Motor neuron (in vitro differentiated cells): Measurements from ENCODE around the gene CRYZ. TPM values are rescaled to one million over a fixed set of nuclear protein-coding genes. Genes with fewer than 3 reads are reported as not detected.
A peak's percentile ranks its signal among the peaks of the same experiment; 100 is the strongest.

Experiments
- ATAC-seq, 8 experiments: fragments of 200-7000 bp; cut with Tn5 transposase; replicated peaks in 6 of 8; 2 replicates each; pipeline ENCODE4 v1.8.0; 2021; ENCODE audit warnings: mild to moderate bottlenecking in 8 of 8, moderate library complexity in 8 of 8
- H3K27ac ChIP-seq, 2 donors: fragments of 250-450 bp; sonication (Bioruptor Pico); 2 replicates each; pipeline ENCODE4 v1.9.0; 2021; ENCODE audit warnings: antibody characterized with exemption in 2 of 2, mild to moderate bottlenecking in 2 of 2, moderate library complexity in 1 of 2
- H3K4me1 ChIP-seq, 2 donors: fragments of 250-450 bp; sonication (Bioruptor Pico); replicated peaks in 1 of 2; 2 replicates each; pipeline ENCODE4 v1.6.1; 2021; ENCODE audit warnings: antibody characterized with exemption in 2 of 2, mild to moderate bottlenecking in 2 of 2, moderate library complexity in 1 of 2
- H3K4me3 ChIP-seq, 5 donors: fragments of 250-450 bp; sonication (Bioruptor Pico); 2 replicates each; pipeline ENCODE4 v1.9.0; 2021; ENCODE audit warnings: antibody characterized with exemption in 5 of 5, mild to moderate bottlenecking in 5 of 5, moderate library complexity in 4 of 5
- WGBS, 10 experiments: fragments of 450-650 bp; shearing (Covaris generic); methylation state at CpG; one replicate each; pipeline ENCODE4 v1.0.0; 2022; 5-methylcytosine and 5-hydroxymethylcytosine counted together
- in situ Hi-C, 9 experiments: fragments of 400-800 bp; cut with MboI; loops; one replicate each; pipeline ENCODE4 v1.15.0; 2021; ENCODE audit warnings: low sequenced_read_pairs in 9 of 9, low pct_unique_long_range_greater_than_20kb in 2 of 9; ENCODE audit not compliant: unreplicated experiment in 9 of 9
- total RNA-seq, 8 experiments: library from RNA; unstranded; fragments of 300-600 nt; gene quantifications; 2 replicates each; pipeline versions ENCODE4 v1.2.3 to v1.2.4, GENCODE V29; 2022

The CRYZ gene
- total RNA-seq, 8 experiments from 2014 or later, result 14.7 to 31.2 (median 20.5) TPM

GRCh38 chr1:74690364-74690696 is 42.5 kb downstream of the CRYZ start:
- no peak overlapping the region for H3K4me3 ChIP-seq
- H3K4me1 ChIP-seq, result peaks cover 6 to 24% of the 10 kb centered on the region in 2 donors
- no peak for ATAC-seq
- no peak overlapping the region for H3K27ac ChIP-seq
- 0 to 33% (median 18%) methylated on average over 1 to 2 of the region's 2 CpGs for WGBS, 10 experiments
- in situ Hi-C loops, result loop anchor here in 3 of 9 experiments (25.0 kb wide), 2 partner anchors 178 to 703 kb away; partner anchors contain the start of gene LRRC53 (in 2 of the 3)

DNA sequence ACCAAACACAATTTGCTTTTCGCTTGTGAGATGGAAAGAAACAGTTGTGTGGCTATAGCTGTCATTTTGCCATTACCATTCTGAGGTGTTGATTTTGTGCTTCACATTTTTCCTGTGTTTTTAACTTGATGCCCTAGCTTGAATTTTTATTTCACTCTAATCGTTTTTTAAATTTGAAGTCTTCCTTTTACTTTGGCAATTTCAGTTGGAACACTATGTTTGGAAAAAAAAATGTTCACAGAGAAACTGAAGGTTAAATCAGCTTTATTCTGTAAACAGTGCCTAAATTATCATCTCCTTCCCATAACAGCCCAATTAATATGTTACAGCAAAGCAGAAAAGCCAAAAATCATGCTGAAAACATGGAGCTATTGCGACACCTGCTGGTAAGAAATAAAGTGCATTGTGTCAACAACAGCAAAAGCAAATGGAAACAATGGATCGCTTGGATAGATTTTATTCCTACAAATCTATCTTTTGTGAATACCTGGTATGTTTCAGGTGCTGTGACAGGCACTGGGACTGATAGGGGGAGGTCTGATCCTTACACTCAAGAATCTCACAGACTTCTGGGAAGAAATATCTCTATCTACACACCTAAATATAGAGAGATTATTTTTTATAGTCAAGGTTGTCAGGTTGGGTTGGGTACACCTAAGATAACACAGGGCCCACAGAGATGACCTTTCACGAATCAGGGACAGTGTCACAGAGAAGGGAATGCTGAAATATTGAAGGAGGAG is 43.1 kb downstream of the CRYZ start:
- Histone ChIP-seq H3K4me1 (peaks cover 6 to 24% of the 10 kb centered on the region in 2 donors), H3K27ac (no peak overlapping the region), H3K4me3 (no peak overlapping the region)
- peak; percentile 38 to 71 (median 60) for ATAC-seq
- 15 to 47% (median 27%) methylated on average over 2 to 5 of the region's 5 CpGs for WGBS, 10 experiments
- in situ Hi-C loops, result loop anchor here in 3 of 9 experiments (25.0 kb wide), 2 partner anchors 177 to 702 kb away; partner anchors contain the start of gene LRRC53 (in 2 of the 3)

- 27 to 62% (median 47%) methylated on average over 2 to 4 of the region's 4 CpGs; no CpG with 5 or more reads in 2 of the 10 experiments for WGBS, 10 experiments
- no peak overlapping the region for H3K27ac ChIP-seq
Measured at GRCh38 chr1:74686928-74687327, 45.9 kb downstream of the CRYZ start.

GRCh38 chr1:74684301-74684700 is 48.5 kb downstream of the CRYZ start:
- no peak overlapping the region for H3K4me3 ChIP-seq
- H3K27ac ChIP-seq, result no peak overlapping the region
- whole genome bisulfite sequencing, 10 experiments, result 5 to 100% (median 90%) methylated on average over 1 to 2 of the region's 2 CpGs; no CpG with 5 or more reads in 2 of the 10 experiments
- peaks cover 12 to 30% of the 10 kb centered on the region in 2 donors for H3K4me1 ChIP-seq
- in situ Hi-C loops, result loop anchor here in 3 of 9 experiments (25.0 kb wide), 2 partner anchors 172 to 697 kb away; partner anchors contain the start of gene LRRC53 (in 2 of the 3)
- ATAC-seq, result peak in 1 of 8 experiments; percentile 49

More at GRCh38 chr1:74686928-74687327, 45.9 kb downstream of the CRYZ start:
- Histone ChIP-seq H3K4me3 (no peak overlapping the region), H3K4me1 (peaks cover 6 to 28% of the 10 kb centered on the region in 2 donors)
- peak in 5 of 8 experiments; percentile 46 to 93 (median 66) for ATAC-seq
- in situ Hi-C loops, result loop anchor here in 3 of 9 experiments (25.0 kb wide), 2 partner anchors 175 to 700 kb away; partner anchors contain the start of gene LRRC53 (in 2 of the 3)

- Histone ChIP-seq H3K4me3 (no peak overlapping the region), H3K27ac (no peak overlapping the region), H3K4me1 (peaks cover 12 to 28% of the 10 kb centered on the region in 2 donors)
- in situ Hi-C loops, result loop anchor here in 3 of 9 experiments (25.0 kb wide), 2 partner anchors 171 to 696 kb away; partner anchors contain the start of gene LRRC53 (in 2 of the 3)
- ATAC-seq, result no peak
Measured at GRCh38 chr1:74683656-74684055, 49.2 kb downstream of the CRYZ start.

- in situ Hi-C loops, result loop anchor here in 3 of 9 experiments (25.0 kb wide), 2 partner anchors 170 to 695 kb away; partner anchors contain the start of gene LRRC53 (in 2 of the 3)
- 0 to 100% (median 90%) methylated on average over 1 to 2 of the region's 2 CpGs; no CpG with 5 or more reads in 2 of the 10 experiments for WGBS, 10 experiments
Measured at GRCh38 chr1:74681851-74682250, 51.0 kb downstream of the CRYZ start.

GRCh38 chr1:74681449-74681848 is 51.4 kb downstream of the CRYZ start:
- WGBS, 10 experiments, result 34 to 97% (median 72%) methylated on average over 1 to 4 of the region's 4 CpGs
- in situ Hi-C loops, result loop anchor here in 3 of 9 experiments (25.0 kb wide), 2 partner anchors 169 to 694 kb away; partner anchors contain the start of gene LRRC53 (in 2 of the 3)
- no peak for ATAC-seq

More at GRCh38 chr1:74681851-74682250, 51.0 kb downstream of the CRYZ start:
- Histone ChIP-seq H3K4me3 (no peak overlapping the region), H3K27ac (no peak overlapping the region), H3K4me1 (peaks cover 9 to 19% of the 10 kb centered on the region in 2 donors)
- ATAC-seq, result peak in 5 of 8 experiments; percentile 38 to 73 (median 60)

DNA sequence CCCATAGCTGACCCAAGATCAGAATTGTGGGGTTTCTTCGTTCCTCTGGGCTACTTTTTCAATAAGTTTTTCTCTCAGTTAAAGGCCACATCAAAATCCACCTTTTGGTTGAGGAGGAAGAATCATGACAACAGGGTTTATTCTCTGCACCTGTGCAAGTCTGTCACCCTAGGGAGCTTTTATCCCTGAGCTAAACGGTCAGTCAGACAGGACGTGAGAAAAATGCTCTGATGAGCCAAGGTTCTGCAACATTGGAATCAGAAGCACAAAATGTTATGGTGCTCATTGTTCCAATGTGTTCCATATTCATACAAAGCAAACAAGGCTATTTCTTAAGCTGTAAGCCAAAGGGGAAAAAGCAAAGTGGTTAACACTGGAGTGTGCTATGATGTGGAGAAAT is 51.8 kb downstream of the CRYZ start:
- no peak for ATAC-seq
- WGBS, 10 experiments, result 0 to 83% (median 50%) methylated on average over 1 to 3 of the region's 3 CpGs
- Histone ChIP-seq H3K27ac (no peak overlapping the region), H3K4me3 (no peak overlapping the region), H3K4me1 (peaks cover 9 to 15% of the 10 kb centered on the region in 2 donors)
- in situ Hi-C loops, result loop anchor here in 3 of 9 experiments (25.0 kb wide), 2 partner anchors 169 to 694 kb away; partner anchors contain the start of gene LRRC53 (in 2 of the 3)

More at GRCh38 chr1:74681449-74681848, 51.4 kb downstream of the CRYZ start:
- no peak overlapping the region for H3K27ac ChIP-seq
- peaks cover 9 to 15% of the 10 kb centered on the region in 2 donors for H3K4me1 ChIP-seq
- H3K4me3 ChIP-seq, result no peak overlapping the region

DNA sequence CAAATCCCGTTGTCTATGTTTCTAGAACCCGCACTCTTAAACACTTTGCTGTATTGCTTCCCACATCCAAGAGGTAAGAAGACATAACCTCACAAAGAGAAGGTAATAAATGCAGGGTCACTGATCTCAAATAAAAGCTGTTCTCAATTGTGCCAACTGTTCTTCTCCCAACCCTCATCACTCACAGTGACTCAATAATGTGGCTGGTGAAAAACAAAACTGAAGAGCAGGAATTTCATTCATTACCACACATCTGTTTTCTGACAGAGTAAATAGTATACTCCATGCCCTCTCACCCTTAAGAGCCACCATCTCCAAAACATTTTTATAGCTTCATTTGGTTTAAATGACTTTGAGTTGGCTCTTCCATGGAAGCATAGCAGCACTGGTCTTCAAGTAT is 53.0 kb downstream of the CRYZ start:
- in situ Hi-C loops, result loop anchor here in 3 of 9 experiments (25.0 kb wide), 2 partner anchors 168 to 693 kb away; partner anchors contain the start of gene LRRC53 (in 2 of the 3)
- WGBS, 10 experiments, result 0 to 80% (median 37%) methylated on average over 1 to 2 of the region's 2 CpGs

DNA sequence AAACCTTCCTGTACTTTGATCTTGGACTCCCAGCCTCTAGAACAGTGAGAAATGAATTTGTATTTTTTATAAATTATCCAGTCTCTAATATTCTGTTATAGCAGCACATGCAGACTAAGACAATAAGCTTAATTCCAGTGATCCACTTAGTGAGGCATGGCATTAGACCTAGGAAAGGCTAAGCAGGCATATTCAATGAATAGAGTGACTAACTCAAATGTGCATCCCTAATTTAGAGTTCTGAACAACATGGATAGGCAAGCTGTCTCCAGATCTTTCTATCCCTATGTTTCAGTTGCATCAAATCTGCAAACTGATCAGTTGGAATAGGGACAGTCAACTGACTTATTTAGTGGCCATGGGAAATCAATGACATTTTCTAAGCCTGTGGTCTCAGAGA is 54.9 kb downstream of the CRYZ start:
- no peak overlapping the region for H3K27ac ChIP-seq
- in situ Hi-C loops, result loop anchor here in 3 of 9 experiments (25.0 kb wide), 2 partner anchors 166 to 691 kb away; partner anchors contain the start of gene LRRC53 (in 2 of the 3)
- peak in 2 of 8 experiments; percentile 69 to 81 for ATAC-seq
- no peak overlapping the region for H3K4me3 ChIP-seq
- peaks cover 9 to 15% of the 10 kb centered on the region in 2 donors for H3K4me1 ChIP-seq

More for the DNA sequence above, 53.0 kb downstream of the CRYZ start:
- no peak overlapping the region for H3K27ac ChIP-seq
- no peak for ATAC-seq
- no peak overlapping the region for H3K4me3 ChIP-seq
- H3K4me1 ChIP-seq, result peaks cover 9 to 15% of the 10 kb centered on the region in 2 donors

GRCh38 chr1:74674278-74675048 is 58.4 kb downstream of the CRYZ start:
- ATAC-seq, result no peak
- no peak overlapping the region for H3K4me3 ChIP-seq
- no peak overlapping the region for H3K27ac ChIP-seq
- 40 to 100% (median 72%) methylated on average over 1 to 6 of the region's 6 CpGs; no CpG with 5 or more reads in 1 of the 10 experiments for WGBS, 10 experiments
- in situ Hi-C loops, result loop anchor here in 3 of 9 experiments (25.0 kb wide), 2 partner anchors 162 to 687 kb away; partner anchors contain the start of gene LRRC53 (in 2 of the 3)
- H3K4me1 ChIP-seq, result no peaks in the 10 kb centered on the region

- 0 to 58% (median 30%) methylated on average over 2 to 20 of the region's 44 CpGs; no CpG with 5 or more reads in 2 of the 10 experiments for WGBS, 10 experiments
- H3K4me1 ChIP-seq, result no peaks in the 10 kb centered on the region
- peak within 1 kb of the TSS in 4 of 5 donors; percentile 14 to 29 (median 23) for H3K4me3 ChIP-seq
- H3K27ac ChIP-seq, result no peak within 1 kb of the TSS
- in situ Hi-C loops, result no loop called here
- ATAC-seq, result peak; percentile 73 to 96 (median 89)
Measured at GRCh38 chr1:74673351-74674111, 59.3 kb downstream of the CRYZ start, which contains the start of gene ERICH3. TSS of gene ERICH3 (minus strand) at chr1:74673792. CDS start at chr1:74673519, 273 bp downstream.
